Pancreas (tissue), 10 donors: ENCODE results near the gene CFAP91. TPM values are rescaled to one million over a fixed set of nuclear protein-coding genes. Genes with fewer than 3 reads are reported as not detected.

Experiments
- ATAC-seq, 4 donors: fragments of 200-7000 bp; cut with Tn5 transposase; one replicate each; pipeline versions ENCODE4 v1.8.0 to v1.9.1; 2020; ENCODE audit warnings: mild to moderate bottlenecking in 4 of 4, moderate library complexity in 4 of 4
- DNase-seq, 6 donors: peaks; one replicate each; pipeline ENCODE4 v3.0.0-alpha.2; 2020
- FAIRE-seq: peaks from 2 replicates; lab custom pipeline; 2012; peaks lifted over from hg19 to GRCh38; lab: Jason Lieb, UNC
- H3K27ac ChIP-seq, 4 donors: fragments of 200-600 bp; sonication (generic); 1 replicate in 3 of 4; 2 replicates in 1 of 4; pipeline versions ENCODE4 v1.5.0 to v1.8.0; 2020
- H3K27me3 ChIP-seq, 4 donors: fragments of 200-600 bp; one replicate each; pipeline ENCODE4 v1.8.0; 2021
- H3K36me3 ChIP-seq, 3 donors: fragments of 200-600 bp; sonication (generic) in 1 of 3; one replicate each; pipeline versions ENCODE4 v1.5.0 to v1.8.0; 2020 to 2021
- H3K4me1 ChIP-seq, 3 donors: fragments of 200-600 bp; one replicate each; pipeline ENCODE4 v1.8.0; 2021
- H3K4me3 ChIP-seq, 4 donors: fragments of 200-600 bp; sonication (generic) in 2 of 4; one replicate each; pipeline versions ENCODE4 v1.5.0 to v1.8.0; 2020 to 2021
- H3K9me3 ChIP-seq, 4 donors: fragments of 200-600 bp; one replicate each; pipeline ENCODE4 v1.8.0; 2021
- CTCF ChIP-seq, 4 donors: fragments of 200-600 bp; sonication (generic) in 3 of 4; IDR thresholded peaks; one replicate each; pipeline versions ENCODE4 v1.5.0 to v1.8.0; 2021; ENCODE audit warnings: antibody characterized with exemption in 4 of 4
- WGBS, 2 donors: extraction: QIAGEN DNeasy Blood & Tissue Kit; methylation state at CpG; one replicate each; pipeline ENCODE4 v1.1.7; 2013; 5-methylcytosine and 5-hydroxymethylcytosine counted together
- intact Hi-C, 3 donors: fragments of 100-400 bp; cut with DNase I; formaldehyde crosslinking; loops; one replicate each; pipeline versions ENCODE4 v1.11.1 to v1.14.2; 2022
- polyA plus RNA-seq, 2 donors: library from polyadenylated mRNA; stranded (reverse); fragments of 200-250 nt; gene quantifications; one replicate each; pipeline ENCODE4 v1.2.3, GENCODE V29; 2013
- total RNA-seq, 6 donors: library from RNA; stranded (reverse); fragmentation: NEBNext Ultra II Directional in 4 of 6; extraction: Animal tissue kit (Norgen Biotek cat#: 25700) in 4 of 6; gene quantifications; one replicate each; pipeline versions ENCODE4 v1.2.1 to v1.2.4, GENCODE V29; 2021 to 2023
- donor health status: healthy with polysubstance abuse.
- donor health status: DM: no; HTN: no; CAD: no; lungs with moderate emphysema.
- donor health status: DM: no; HTN: no; CAD: no.
- donor health status: control.
- donor health status: control.
- donor health status: Bipolar disorder and iron deficiency.
- donor health status: DM: yes; HTN: yes; CAD: no.
- donor health status: DM: no; HTN: no; CAD: no.
- donor health status: DM: no; HTN: no; CAD: no.
- donor health status: DM: yes; HTN: yes; CAD: no.

CFAP91 gene
- total RNA-seq (10 to 100 TPM in 4 of 6 donors, 1 to 10 TPM in 2; 8.6 to 20.9 (median 13.3) TPM), polyA plus RNA-seq (10 to 100 TPM in 1 of 2 donors, 1 to 10 TPM in 1; 9.2 to 14.9 TPM)

DNA sequence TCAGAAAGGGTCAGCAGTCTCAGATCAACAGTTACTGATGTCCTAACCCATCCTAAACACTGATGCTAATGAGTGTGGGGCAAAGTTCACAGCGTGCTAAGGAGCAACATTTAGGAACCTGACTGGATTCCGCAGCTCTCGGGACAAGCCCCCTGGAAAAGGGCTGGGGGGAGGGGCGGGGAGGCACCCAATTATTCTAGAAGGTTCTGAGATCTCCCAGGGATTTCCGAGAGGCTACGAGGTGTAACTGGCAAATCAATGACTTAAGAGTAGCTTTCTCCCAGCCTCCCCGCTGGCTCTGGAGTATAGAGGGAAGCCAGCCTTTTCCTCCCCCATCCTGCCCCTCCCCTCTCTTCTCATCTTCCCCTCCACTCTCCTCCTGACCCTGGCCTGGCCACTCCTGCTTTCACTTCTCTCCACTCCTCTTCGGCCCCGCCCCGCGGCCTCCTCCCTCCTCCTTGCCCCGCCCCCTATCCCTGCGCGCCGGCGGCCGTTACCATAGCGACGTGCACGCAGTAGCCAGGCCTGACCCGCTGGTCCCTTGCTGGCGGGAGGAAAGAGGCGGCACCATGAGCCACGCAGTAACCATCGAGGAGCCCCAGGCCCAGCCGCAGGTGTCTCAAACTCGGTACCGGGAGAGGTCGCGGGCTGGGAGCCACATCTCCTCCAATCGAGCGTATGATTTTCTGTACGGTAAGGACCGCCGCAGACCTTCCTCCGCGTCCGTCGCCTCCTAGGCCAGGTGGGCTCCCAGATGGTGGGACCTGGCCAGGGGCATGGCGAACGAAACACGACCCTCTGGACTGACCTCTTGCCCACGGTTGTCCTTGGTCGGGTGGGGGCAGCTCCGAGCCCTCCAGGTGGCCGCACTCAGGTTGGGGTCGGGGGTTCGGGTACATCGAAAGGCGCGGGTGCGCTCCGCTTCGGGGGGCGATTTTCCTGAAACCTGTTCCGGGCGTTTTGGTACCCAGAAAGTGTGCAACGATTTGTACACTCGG is at the start of gene CFAP91:
TSS of gene CFAP91 (plus strand) at position 493 of the 998 bp plus-strand sequence. CDS start at position 570, 77 bp downstream.
- FAIRE-seq = no peak
- peak within 1 kb of the TSS; percentile 60 to 71 (median 69) for H3K4me3 ChIP-seq
- no peak for TF ChIP-seq CTCF (IDR thresholded peaks at IDR 0.05)
- H3K27ac ChIP-seq = peak within 1 kb of the TSS in 1 of 4 donors; percentile 5
- WGBS, 2 donors = 2% methylated on average over 59 of the region's 59 CpGs
- no peaks in the 10 kb centered on the region for H3K9me3 ChIP-seq
- H3K4me1 ChIP-seq = peaks cover 0 to 6% (median 0%) of the 10 kb centered on the region in 3 donors
- peak; percentile 97 to 99 (median 98) for DNase-seq
- intact Hi-C loops = no loop called here
- no peaks in the 10 kb centered on the region for H3K36me3 ChIP-seq
- peak; percentile 99 to 100 (median 99) for ATAC-seq
- no peaks in the 10 kb centered on the region for H3K27me3 ChIP-seq

DNA sequence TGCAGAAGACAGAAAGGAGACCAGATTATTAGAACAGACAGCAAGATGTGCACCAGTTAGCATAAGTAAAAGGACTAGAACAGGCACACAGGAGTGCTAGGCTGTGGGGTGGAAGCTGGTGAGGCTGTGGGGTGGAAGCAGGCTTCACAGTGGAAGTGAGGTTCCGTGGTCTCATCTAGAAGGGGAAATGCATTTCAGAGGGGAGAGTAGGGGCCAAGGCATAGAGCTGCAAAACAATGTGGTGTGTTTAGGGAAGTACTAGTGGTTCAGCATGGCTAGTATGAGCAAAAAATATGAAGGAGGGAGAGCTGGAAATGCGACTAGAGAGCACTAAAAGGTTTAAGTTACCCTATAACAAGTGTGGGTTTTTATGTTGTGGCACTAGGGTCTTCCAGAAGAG is 48.9 kb upstream of the CFAP91 start:
- Histone ChIP-seq H3K4me3 (no peak overlapping the region), H3K9me3 (no peaks in the 10 kb centered on the region), H3K4me1 (no peaks in the 10 kb centered on the region), H3K27ac (no peak overlapping the region), H3K36me3 (no peaks in the 10 kb centered on the region), H3K27me3 (no peaks in the 10 kb centered on the region)
- intact Hi-C loops = no loop called here
- no peak for FAIRE-seq
- peak in 1 of 4 donors; percentile 62 for ATAC-seq
- 44 to 45% methylated on average over 2 of the region's 2 CpGs for WGBS, 2 donors
- no peak for TF ChIP-seq CTCF (IDR thresholded peaks at IDR 0.05)
- no peak for DNase-seq

- intact Hi-C loops = no loop called here
- WGBS, 2 donors = 87 to 88% methylated on average over 4 of the region's 4 CpGs
- no peak overlapping the region for H3K4me3 ChIP-seq
Measured at GRCh38 chr3:119657887-119658702, 44.7 kb upstream of the CFAP91 start.

DNA sequence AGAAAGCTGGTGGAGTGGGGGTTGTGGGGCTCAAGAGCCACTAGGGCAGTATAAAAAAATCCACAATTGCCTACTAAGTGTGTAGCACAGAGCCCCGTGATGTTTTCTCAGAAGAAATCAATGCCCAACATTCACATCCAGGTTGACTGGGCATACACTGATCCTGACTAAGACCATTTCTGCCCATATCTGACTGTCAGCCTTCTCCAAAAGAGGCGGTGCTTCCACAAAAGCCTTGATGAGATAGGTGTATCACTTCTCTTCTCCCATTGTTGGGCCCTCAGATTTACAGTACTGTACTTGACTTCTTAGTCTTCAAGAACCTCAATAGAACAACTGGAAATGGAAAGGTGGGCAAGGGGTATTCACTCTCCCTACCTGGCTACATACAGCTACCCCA is 43.8 kb upstream of the CFAP91 start:
- Histone ChIP-seq H3K36me3 (no peaks in the 10 kb centered on the region), H3K27me3 (no peaks in the 10 kb centered on the region), H3K9me3 (no peaks in the 10 kb centered on the region), H3K4me1 (peaks cover 4 to 7% (median 7%) of the 10 kb centered on the region in 3 donors), H3K4me3 (no peak overlapping the region), H3K27ac (no peak overlapping the region)
- no peak for FAIRE-seq
- DNase-seq = no peak
- no peak for TF ChIP-seq CTCF (IDR thresholded peaks at IDR 0.05)
- intact Hi-C loops = no loop called here
- 97 to 98% methylated on average over 2 of the region's 2 CpGs for WGBS, 2 donors
- ATAC-seq = no peak

More at GRCh38 chr3:119657887-119658702, 44.7 kb upstream of the CFAP91 start:
- Histone ChIP-seq H3K27me3 (no peaks in the 10 kb centered on the region), H3K36me3 (no peaks in the 10 kb centered on the region), H3K4me1 (peaks cover 4 to 7% (median 7%) of the 10 kb centered on the region in 3 donors), H3K27ac (no peak overlapping the region), H3K9me3 (no peaks in the 10 kb centered on the region)
- TF ChIP-seq CTCF (IDR thresholded peaks at IDR 0.05) = no peak
- DNase-seq = no peak
- FAIRE-seq = no peak
- peak in 2 of 4 donors; percentile 37 to 65 for ATAC-seq
